ENCODE data around the gene GTF2IRD2.
"Not testable (repeated sequence)": the region's sequence is repeated elsewhere in the genome, so short reads cannot be mapped to it uniquely, and the experiment has no call there.

DNA sequence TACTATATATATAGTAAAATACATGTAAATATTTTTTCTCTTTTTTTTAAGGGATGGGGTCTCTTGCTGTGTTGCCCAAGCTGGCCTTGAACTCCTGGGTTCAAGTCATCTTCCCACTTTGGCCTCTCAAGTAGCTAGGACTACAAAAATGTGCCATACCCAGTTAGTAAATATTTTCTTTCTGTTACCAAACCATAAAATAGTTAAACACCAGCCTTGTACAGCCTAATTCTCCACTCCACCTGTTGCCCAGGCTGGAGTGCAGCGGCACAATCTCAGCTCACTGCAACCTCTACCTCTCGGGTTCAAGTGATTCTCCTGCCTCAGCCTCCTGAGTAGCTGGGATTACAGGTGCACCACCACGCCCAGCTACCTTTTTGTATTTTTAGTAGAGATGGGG lies 33.9 kb upstream of the GTF2IRD2 start:
- not testable (repeated sequence) for TF ChIP-seq EP300, CTCF, POLR2AphosphoS5, POLR2A (IDR thresholded peaks at IDR 0.05)
